OCI-LY3 (cell line): ENCODE results near the gene CSRNP3.

Experiments
- CTCF ChIP-seq: fragments of 200-600, 300-600 bp; sonication (generic); IDR thresholded peaks from 2 replicates; pipeline ENCODE4 v1.5.1; 2014; ENCODE audit warnings: antibody characterized with exemption, low read length, low read depth
- EZH2phosphoT487 ChIP-seq: fragments of 200-600 bp; shearing (Covaris generic); IDR thresholded peaks from 2 replicates; pipeline ENCODE4 v1.6.1; 2018; ENCODE audit warnings: antibody characterized with exemption, mixed run types, low read depth

GRCh38 chr2:165678882-165679281, 209.4 kb downstream of the CSRNP3 start:
- TF ChIP-seq CTCF = no peak
- TF ChIP-seq EZH2phosphoT487 = no peak
